ENCODE results near the gene NCOA3. TPM values are rescaled to one million over a fixed set of nuclear protein-coding genes. Genes with fewer than 3 reads are reported as not detected.

The NCOA3 gene
- total RNA-seq, 1 experiment from 2014 or later: 96.7 TPM

- H3K27me3 ChIP-seq (replicated peaks; ENCODE audit: control insufficient read depth, insufficient read depth, low read length): no peaks in the 10 kb centered on the region
- ChIA-PET CTCF (interaction anchor here (0.6 kb wide), 1 partner anchor 1493 kb away, joined by 4 read pairs; no protein-coding TSS in a partner anchor), POLR2A (no interaction called here)
- no peak for TF ChIP-seq CTCF (IDR thresholded peaks at IDR 0.05; ENCODE audit: insufficient read depth in 1 of 2, low read depth in 1 of 2, low read length in 1 of 2, severe bottlenecking in 1 of 2, unreplicated experiment in 1 of 2)
- peaks cover 11% of the 10 kb centered on the region for H3K9me3 ChIP-seq
- BruUV-seq (replicated peaks): no TSS peak
- Mint-ChIP-seq H3K27ac (ENCODE audit: unreplicated experiment) (no peak overlapping the region), H3K4me1 (ENCODE audit: low read depth, unreplicated experiment) (peaks cover 14% of the 10 kb centered on the region), H3K9me3 (ENCODE audit: unreplicated experiment) (peaks cover 20% of the 10 kb centered on the region), H3K27me3 (ENCODE audit: insufficient read depth, unreplicated experiment) (no peaks in the 10 kb centered on the region), H3K4me3 (ENCODE audit: unreplicated experiment) (no peak overlapping the region), H3K36me3 (ENCODE audit: insufficient read depth, unreplicated experiment) (peaks cover 75% of the 10 kb centered on the region)
- intact Hi-C loops (cut with micrococcal nuclease; ENCODE audit: unreplicated experiment): no loop called here
- H3K4me3 ChIP-seq (ENCODE audit: low read depth, low read length): no peak overlapping the region
- H3K36me3 ChIP-seq (ENCODE audit: control insufficient read depth, insufficient read depth, low read length): peaks cover 5% of the 10 kb centered on the region
- peaks cover 3% of the 10 kb centered on the region; the same call in 1 of the 2 replicates for H3K4me1 ChIP-seq
- DNase-seq: no peak
Observed at GRCh38 chr20:47515843-47516242, 14.2 kb downstream of the NCOA3 start.

GRCh38 chr20:47521059-47521808 lies 19.5 kb downstream of the NCOA3 start:
- peaks cover 7% of the 10 kb centered on the region for H3K36me3 ChIP-seq (ENCODE audit: control insufficient read depth, insufficient read depth, low read length)
- POLR2A ChIA-PET: no interaction called here
- no peak overlapping the region for H3K4me3 ChIP-seq (ENCODE audit: low read depth, low read length)
- H3K36me3 Mint-ChIP-seq (ENCODE audit: insufficient read depth, unreplicated experiment): peaks cover 88% of the 10 kb centered on the region
- peaks cover 43% of the 10 kb centered on the region for H3K9me3 Mint-ChIP-seq (ENCODE audit: unreplicated experiment)
- H3K27ac Mint-ChIP-seq (ENCODE audit: unreplicated experiment): peak overlapping the region; percentile 4
- H3K27me3 Mint-ChIP-seq (ENCODE audit: insufficient read depth, unreplicated experiment): no peaks in the 10 kb centered on the region
- H3K4me1 Mint-ChIP-seq (ENCODE audit: low read depth, unreplicated experiment): peaks cover 6% of the 10 kb centered on the region
- H3K4me1 ChIP-seq: no peaks in the 10 kb centered on the region
- CTCF ChIA-PET: interaction anchor here (0.6 to 1.2 kb wide), 6 partner anchors 18 to 1032 kb away, joined by 3 to 6 read pairs (median 3); no protein-coding TSS in a partner anchor
- H3K9me3 ChIP-seq: peaks cover 42% of the 10 kb centered on the region
- H3K27me3 ChIP-seq (replicated peaks; ENCODE audit: control insufficient read depth, insufficient read depth, low read length): no peaks in the 10 kb centered on the region
- intact Hi-C loops (cut with micrococcal nuclease; ENCODE audit: unreplicated experiment): no loop called here
- no peak overlapping the region for H3K4me3 Mint-ChIP-seq (ENCODE audit: unreplicated experiment)
- DNase-seq: peak in 1 of 2 experiments; percentile 51
- peak; percentile 28 to 50 for TF ChIP-seq CTCF (IDR thresholded peaks at IDR 0.05; ENCODE audit: insufficient read depth in 1 of 2, low read depth in 1 of 2, low read length in 1 of 2, severe bottlenecking in 1 of 2, unreplicated experiment in 1 of 2)
- no TSS peak for BruUV-seq (replicated peaks)

- no peak for DNase-seq
- Histone ChIP-seq H3K36me3 (ENCODE audit: control insufficient read depth, insufficient read depth, low read length) (peaks cover 7% of the 10 kb centered on the region), H3K27me3 (replicated peaks; ENCODE audit: control insufficient read depth, insufficient read depth, low read length) (no peaks in the 10 kb centered on the region), H3K4me1 (no peaks in the 10 kb centered on the region), H3K9me3 (peaks cover 51% of the 10 kb centered on the region), H3K4me3 (ENCODE audit: low read depth, low read length) (no peak overlapping the region)
- H3K9me3 Mint-ChIP-seq (ENCODE audit: unreplicated experiment): peaks cover 56% of the 10 kb centered on the region
- peaks cover 12% of the 10 kb centered on the region for H3K4me1 Mint-ChIP-seq (ENCODE audit: low read depth, unreplicated experiment)
- H3K27me3 Mint-ChIP-seq (ENCODE audit: insufficient read depth, unreplicated experiment): no peaks in the 10 kb centered on the region
- ChIA-PET CTCF (interaction anchor here (0.6 kb wide), 1 partner anchor 9 kb away, joined by 3 read pairs; no protein-coding TSS in a partner anchor), POLR2A (no interaction called here)
- no peak overlapping the region for H3K4me3 Mint-ChIP-seq (ENCODE audit: unreplicated experiment)
- intact Hi-C loops (cut with micrococcal nuclease; ENCODE audit: unreplicated experiment): no loop called here
- H3K27ac Mint-ChIP-seq (ENCODE audit: unreplicated experiment): no peak overlapping the region
- TF ChIP-seq CTCF (IDR thresholded peaks at IDR 0.05; ENCODE audit: insufficient read depth in 1 of 2, low read depth in 1 of 2, low read length in 1 of 2, severe bottlenecking in 1 of 2, unreplicated experiment in 1 of 2): no peak
- BruUV-seq (replicated peaks): no TSS peak
- H3K36me3 Mint-ChIP-seq (ENCODE audit: insufficient read depth, unreplicated experiment): peaks cover 70% of the 10 kb centered on the region
Observed at GRCh38 chr20:47524015-47524784, 22.5 kb downstream of the NCOA3 start.
